Ectodermal cell (in vitro differentiated cells): ENCODE results near the gene LHX6.

Experiments used
- H3K27ac ChIP-seq: 2 replicates; pipeline ENCODE4 v1.7.0; 2013; ENCODE audit warnings: mild to moderate bottlenecking, low read depth, low read length; ENCODE audit not compliant: insufficient read depth, poor library complexity, severe bottlenecking
- H3K27me3 ChIP-seq: 2 replicates; pipeline ENCODE4 v1.7.0; 2013; ENCODE audit warnings: mild to moderate bottlenecking, low read length; ENCODE audit not compliant: insufficient read depth, control insufficient read depth, poor library complexity, severe bottlenecking
- H3K36me3 ChIP-seq: one replicate; pipeline ENCODE4 v1.7.0; 2013; ENCODE audit warnings: low read length; ENCODE audit not compliant: control insufficient read depth, insufficient read depth
- H3K4me1 ChIP-seq: one replicate; pipeline ENCODE4 v1.7.0; 2013; ENCODE audit warnings: low read length; ENCODE audit not compliant: control insufficient read depth, insufficient read depth
- H3K4me3 ChIP-seq: 2 replicates; pipeline ENCODE4 v1.7.0; 2013; ENCODE audit warnings: low read depth, low read length, control low read depth; ENCODE audit not compliant: insufficient read depth
- H3K9me3 ChIP-seq: 2 replicates; pipeline ENCODE4 v1.7.0; 2013; ENCODE audit warnings: mild to moderate bottlenecking, low read length, moderate library complexity; ENCODE audit not compliant: control insufficient read depth
- WGBS, 2 experiments: methylation state at CpG; one replicate each; pipeline ENCODE4 v1.1.7; 2013; ENCODE audit warnings: missing lambda C conversion rate in 2 of 2; 5-methylcytosine and 5-hydroxymethylcytosine counted together

Gene LHX6

GRCh38 chr9:122179690-122180074 lies 49.1 kb downstream of the LHX6 start:
- H3K9me3 ChIP-seq = no peaks in the 10 kb centered on the region
- H3K36me3 ChIP-seq = no peaks in the 10 kb centered on the region
- H3K27me3 ChIP-seq = no peaks in the 10 kb centered on the region
- WGBS, 2 experiments = 81 to 94% methylated on average over 2 of the region's 2 CpGs
- no peak overlapping the region for H3K4me3 ChIP-seq
- no peak overlapping the region for H3K27ac ChIP-seq
- no peaks in the 10 kb centered on the region for H3K4me1 ChIP-seq

GRCh38 chr9:122179054-122179689 lies 49.6 kb downstream of the LHX6 start:
- WGBS, 2 experiments = 90% methylated on average over 5 of the region's 5 CpGs
- no peaks in the 10 kb centered on the region for H3K27me3 ChIP-seq

DNA sequence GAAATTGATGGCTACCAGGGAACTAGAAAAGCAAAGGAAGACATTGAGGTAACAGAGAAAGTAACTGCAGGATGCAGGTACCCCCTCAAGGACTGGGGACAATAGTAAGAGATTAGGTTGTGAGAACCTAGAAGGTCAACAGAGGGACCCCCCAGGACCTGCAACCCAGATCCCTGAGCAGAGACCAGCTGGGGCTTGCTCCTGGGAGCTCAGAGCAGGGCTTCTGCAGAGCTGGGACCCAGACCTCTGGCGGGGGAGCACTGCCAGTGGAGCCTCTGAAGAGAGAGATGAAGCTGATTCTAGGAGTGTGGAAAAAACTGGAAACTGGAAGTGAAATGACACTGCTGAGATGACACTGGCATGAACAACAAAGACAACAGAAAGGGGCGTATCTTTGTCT lies 51.8 kb downstream of the LHX6 start:
- no peaks in the 10 kb centered on the region for H3K9me3 ChIP-seq
- no peaks in the 10 kb centered on the region for H3K36me3 ChIP-seq
- WGBS, 2 experiments = 88 to 90% methylated on average over 2 of the region's 2 CpGs
- H3K4me3 ChIP-seq = no peak overlapping the region
- no peaks in the 10 kb centered on the region for H3K27me3 ChIP-seq
- no peaks in the 10 kb centered on the region for H3K4me1 ChIP-seq
- H3K27ac ChIP-seq = no peak overlapping the region

More at GRCh38 chr9:122179054-122179689, 49.6 kb downstream of the LHX6 start:
- Histone ChIP-seq H3K36me3 (no peaks in the 10 kb centered on the region), H3K27ac (no peak overlapping the region), H3K4me3 (no peak overlapping the region), H3K4me1 (no peaks in the 10 kb centered on the region), H3K9me3 (no peaks in the 10 kb centered on the region)

- 82 to 83% methylated on average over 3 of the region's 3 CpGs for WGBS, 2 experiments
- Histone ChIP-seq H3K36me3 (no peaks in the 10 kb centered on the region), H3K4me1 (no peaks in the 10 kb centered on the region), H3K27me3 (no peaks in the 10 kb centered on the region), H3K9me3 (no peaks in the 10 kb centered on the region), H3K4me3 (no peak overlapping the region), H3K27ac (no peak overlapping the region)
These were observed 55.1 kb downstream of the LHX6 start for GRCh38 chr9:122173670-122174069.

- no peak overlapping the region for H3K27ac ChIP-seq
- no peaks in the 10 kb centered on the region for H3K9me3 ChIP-seq
- no peaks in the 10 kb centered on the region for H3K27me3 ChIP-seq
- no peak overlapping the region for H3K4me3 ChIP-seq
- H3K36me3 ChIP-seq = no peaks in the 10 kb centered on the region
- 85 to 88% methylated on average over 7 of the region's 7 CpGs for WGBS, 2 experiments
- H3K4me1 ChIP-seq = no peaks in the 10 kb centered on the region
These were observed 56.6 kb downstream of the LHX6 start for GRCh38 chr9:122172131-122172530.

DNA sequence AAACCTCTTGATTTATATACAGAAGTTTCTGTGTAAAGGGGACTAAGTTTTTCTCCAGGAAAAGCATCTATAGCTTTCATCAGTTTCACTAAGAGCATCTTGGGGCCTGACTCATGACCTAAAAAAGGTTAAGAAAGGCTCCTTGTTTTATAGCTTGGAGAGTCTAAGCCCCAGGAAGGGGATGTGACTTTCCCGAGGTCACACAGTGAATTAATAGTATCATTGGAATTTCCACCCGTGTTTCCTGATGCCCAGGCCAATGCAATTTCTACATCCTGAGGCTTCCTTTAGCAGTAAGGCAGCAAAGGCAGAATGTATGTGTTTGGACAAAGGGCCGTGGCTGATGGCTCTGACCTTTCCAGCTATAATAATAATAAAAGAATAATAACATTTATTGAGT lies 60.4 kb downstream of the LHX6 start:
- no peak overlapping the region for H3K27ac ChIP-seq
- no peak overlapping the region for H3K4me3 ChIP-seq
- 83 to 93% methylated on average over 2 to 3 of the region's 3 CpGs for WGBS, 2 experiments
- H3K4me1 ChIP-seq = no peaks in the 10 kb centered on the region
- no peaks in the 10 kb centered on the region for H3K36me3 ChIP-seq
- H3K27me3 ChIP-seq = peaks cover 7% of the 10 kb centered on the region
- no peaks in the 10 kb centered on the region for H3K9me3 ChIP-seq

DNA sequence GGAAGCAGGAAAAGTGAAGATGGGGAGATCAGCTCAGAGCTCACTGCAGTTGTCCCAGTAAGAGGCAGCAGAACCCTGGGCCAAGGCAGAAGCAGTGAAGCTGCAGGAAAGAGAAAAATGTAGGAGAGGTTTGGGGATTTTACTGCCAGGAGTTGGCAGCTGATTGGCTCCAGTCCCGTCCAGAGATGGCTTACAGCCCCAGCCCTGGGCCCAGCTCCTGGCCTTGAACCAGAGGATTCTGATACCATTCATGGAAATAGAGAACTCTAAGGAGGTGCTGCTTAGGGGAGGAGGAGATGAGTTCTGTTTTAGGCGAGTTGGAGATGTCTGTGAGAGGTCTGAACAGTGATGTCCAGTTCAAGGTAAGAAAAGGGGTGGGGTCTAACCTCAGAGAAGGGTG lies 64.5 kb downstream of the LHX6 start:
- 61 to 63% methylated on average over 2 of the region's 2 CpGs for WGBS, 2 experiments

DNA sequence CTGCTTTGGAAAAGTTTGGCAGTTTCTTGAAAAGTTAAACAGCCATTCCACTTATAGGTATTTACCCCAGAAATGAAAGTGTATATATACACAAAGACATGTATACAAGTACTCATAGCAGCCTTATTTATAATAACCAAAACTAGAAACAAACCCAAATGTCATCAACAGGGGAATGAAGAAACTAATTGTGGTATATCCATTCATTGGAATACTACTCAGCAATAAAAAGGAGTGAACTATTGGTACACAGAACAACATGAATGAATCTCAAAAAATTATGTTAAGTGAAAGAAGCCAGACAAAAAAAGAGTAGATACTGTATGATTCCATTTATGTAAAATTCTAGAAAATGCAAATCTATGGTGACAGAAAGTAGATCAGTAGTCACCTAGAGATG lies 66.3 kb downstream of the LHX6 start:
- Histone ChIP-seq H3K27ac (no peak overlapping the region), H3K9me3 (no peaks in the 10 kb centered on the region), H3K4me3 (no peak overlapping the region), H3K36me3 (no peaks in the 10 kb centered on the region), H3K4me1 (no peaks in the 10 kb centered on the region), H3K27me3 (peaks cover 7% of the 10 kb centered on the region)

More for the DNA sequence above, 64.5 kb downstream of the LHX6 start:
- no peak overlapping the region for H3K27ac ChIP-seq
- no peaks in the 10 kb centered on the region for H3K4me1 ChIP-seq
- no peaks in the 10 kb centered on the region for H3K9me3 ChIP-seq
- H3K4me3 ChIP-seq = no peak overlapping the region
- H3K36me3 ChIP-seq = no peaks in the 10 kb centered on the region
- H3K27me3 ChIP-seq = peaks cover 7% of the 10 kb centered on the region

GRCh38 chr9:122159925-122160246 lies 68.9 kb downstream of the LHX6 start:
- Histone ChIP-seq H3K4me1 (no peaks in the 10 kb centered on the region), H3K27ac (no peak overlapping the region), H3K4me3 (peak overlapping the region; percentile 59), H3K9me3 (no peaks in the 10 kb centered on the region), H3K36me3 (no peaks in the 10 kb centered on the region), H3K27me3 (peaks cover 5% of the 10 kb centered on the region)
- WGBS, 2 experiments = 33 to 36% methylated on average over 5 to 6 of the region's 6 CpGs

DNA sequence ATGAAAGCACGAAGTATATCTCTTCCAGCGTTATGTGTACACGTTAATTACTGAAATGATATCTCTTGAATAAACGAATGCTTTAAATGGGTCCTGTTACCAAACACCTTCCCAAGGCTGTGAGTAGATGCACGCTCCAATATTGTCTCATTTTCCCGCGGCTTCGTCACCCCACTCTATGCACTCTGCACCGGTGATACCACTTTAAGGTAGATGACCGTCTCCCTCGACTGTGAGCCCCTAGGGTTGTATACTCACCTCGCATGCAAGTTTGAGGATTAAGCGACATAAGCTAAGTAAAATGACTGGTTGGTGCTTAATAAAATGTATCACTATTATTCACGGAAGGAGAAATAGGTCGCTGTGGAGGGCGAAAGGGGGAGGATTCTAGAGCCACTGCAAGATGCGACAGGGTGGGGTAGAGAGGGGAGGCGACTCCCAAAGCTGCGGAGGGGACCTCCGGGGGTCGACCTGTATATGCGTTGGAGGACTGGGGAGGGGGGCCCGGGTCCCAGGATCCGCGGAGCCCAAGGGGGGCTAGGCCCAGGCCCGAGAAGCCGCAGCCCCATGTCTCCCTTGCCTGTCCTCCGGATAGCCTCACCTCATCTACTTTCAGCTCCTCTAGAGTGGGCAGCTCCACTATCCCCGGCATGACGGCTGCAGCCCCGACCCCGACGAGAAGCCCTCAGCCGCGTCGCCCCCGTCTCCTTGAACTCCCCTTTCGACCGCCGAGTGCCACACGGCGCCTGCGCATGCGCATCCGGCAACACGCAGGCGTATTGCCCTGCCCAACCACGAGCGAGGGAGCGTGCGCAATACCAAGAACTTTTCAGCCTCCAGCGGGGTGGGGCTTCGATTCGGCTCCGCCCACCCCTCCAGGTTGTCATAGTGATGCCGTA lies 69.5 kb downstream of the LHX6 start, which contains the start of the genes MORN5 and NDUFA8:
Gene MORN5 (plus strand): TSS at position 883 of the 899 bp plus-strand sequence. CDS start 65 bp downstream, outside the sequence.
Gene NDUFA8 (minus strand): TSS at position 754 of the 899 bp plus-strand sequence. CDS start 102 bp downstream, at position 652.
- H3K4me1 ChIP-seq = no peaks in the 10 kb centered on the region
- no peak within 1 kb of the TSS for H3K27ac ChIP-seq
- H3K4me3 ChIP-seq = peak within 1 kb of the TSS; percentile 59
- no peaks in the 10 kb centered on the region for H3K36me3 ChIP-seq
- WGBS, 2 experiments = 2% methylated on average over 56 of the region's 56 CpGs
- no peaks in the 10 kb centered on the region for H3K9me3 ChIP-seq
- peaks cover 3% of the 10 kb centered on the region for H3K27me3 ChIP-seq
